Pons (tissue), 1 donor: ENCODE results near the gene NR1H2.

Experiments used
- DNase-seq: peaks from one replicate; pipeline ENCODE4 v3.0.0-alpha.2; 2016; ENCODE audit warnings: low spot score

NR1H2 gene

DNA sequence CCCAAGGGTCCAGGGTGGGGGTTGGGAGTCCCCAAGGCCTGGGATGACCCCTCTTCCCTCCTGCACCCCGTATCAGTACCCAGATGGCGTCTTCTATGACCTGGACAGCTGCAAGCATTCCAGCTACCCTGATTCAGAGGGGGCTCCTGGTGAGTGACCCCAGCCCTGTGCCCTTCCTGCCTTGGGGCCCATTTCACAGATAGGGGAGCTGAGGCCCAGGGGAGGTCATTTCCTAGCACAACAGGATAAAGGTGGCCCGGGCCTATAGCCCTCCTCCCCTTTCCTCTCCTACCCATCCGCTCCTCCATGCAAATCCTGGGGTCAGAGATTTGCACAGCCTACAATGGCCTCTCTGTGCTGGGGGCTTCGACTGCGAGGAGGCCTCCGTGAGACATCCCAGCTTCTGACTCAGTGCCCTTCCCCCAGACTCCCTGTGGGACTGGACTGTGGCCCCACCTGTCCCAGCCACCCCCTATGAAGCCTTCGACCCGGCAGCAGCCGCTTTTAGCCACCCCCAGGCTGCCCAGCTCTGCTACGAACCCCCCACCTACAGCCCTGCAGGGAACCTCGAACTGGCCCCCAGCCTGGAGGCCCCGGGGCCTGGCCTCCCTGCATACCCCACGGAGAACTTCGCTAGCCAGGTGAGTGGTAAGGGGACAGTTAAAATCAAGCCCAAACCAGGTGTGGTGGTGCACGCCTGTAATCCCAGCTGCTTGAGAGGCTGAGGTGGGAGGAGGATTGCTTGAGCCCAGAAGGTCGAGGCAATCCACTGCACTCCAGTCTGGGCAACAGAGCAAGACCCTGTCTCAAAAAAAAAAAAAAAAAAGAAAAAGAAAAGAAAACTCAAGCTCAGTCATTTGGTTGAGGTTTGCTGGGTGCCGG lies 46.4 kb downstream of the NR1H2 start:
- DNase-seq: no peak

GRCh38 chr19:50423279-50424113 lies 47.2 kb downstream of the NR1H2 start:
- no peak for DNase-seq

- DNase-seq: no peak
These were observed 49.3 kb downstream of the NR1H2 start for GRCh38 chr19:50425581-50425980.

DNA sequence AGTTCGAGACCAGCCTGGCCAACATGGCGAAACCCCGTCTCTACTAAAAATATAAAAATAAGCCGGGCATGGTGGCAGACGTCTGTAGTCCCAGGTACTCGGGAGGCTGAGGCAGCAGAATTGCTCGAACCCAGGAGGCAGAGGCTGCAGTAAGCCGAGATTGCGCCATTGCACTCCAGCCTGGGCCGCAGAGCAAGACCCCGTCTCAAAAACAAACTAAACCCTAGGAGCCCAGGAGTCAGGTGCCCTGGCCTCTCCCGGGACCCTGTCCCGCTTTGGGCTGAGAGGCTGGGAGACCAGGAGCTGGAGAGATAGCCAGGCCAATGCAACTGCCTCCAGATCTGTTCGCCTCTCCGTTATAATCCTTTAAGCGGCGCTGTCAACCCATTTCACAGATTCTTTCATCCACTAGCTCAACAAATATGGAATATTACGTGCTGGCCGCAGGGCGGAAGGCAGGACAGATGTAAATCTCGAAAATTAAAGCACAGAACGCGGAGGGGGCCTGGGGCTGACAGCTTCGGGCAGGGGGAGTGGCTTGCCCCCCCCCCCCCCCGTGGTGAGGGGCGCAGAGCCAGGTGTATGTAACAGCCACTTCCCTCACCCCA lies 51.2 kb downstream of the NR1H2 start:
- DNase-seq: no peak

- peak; percentile 70 for DNase-seq
These were observed 51.8 kb downstream of the NR1H2 start for GRCh38 chr19:50427997-50428425.

DNA sequence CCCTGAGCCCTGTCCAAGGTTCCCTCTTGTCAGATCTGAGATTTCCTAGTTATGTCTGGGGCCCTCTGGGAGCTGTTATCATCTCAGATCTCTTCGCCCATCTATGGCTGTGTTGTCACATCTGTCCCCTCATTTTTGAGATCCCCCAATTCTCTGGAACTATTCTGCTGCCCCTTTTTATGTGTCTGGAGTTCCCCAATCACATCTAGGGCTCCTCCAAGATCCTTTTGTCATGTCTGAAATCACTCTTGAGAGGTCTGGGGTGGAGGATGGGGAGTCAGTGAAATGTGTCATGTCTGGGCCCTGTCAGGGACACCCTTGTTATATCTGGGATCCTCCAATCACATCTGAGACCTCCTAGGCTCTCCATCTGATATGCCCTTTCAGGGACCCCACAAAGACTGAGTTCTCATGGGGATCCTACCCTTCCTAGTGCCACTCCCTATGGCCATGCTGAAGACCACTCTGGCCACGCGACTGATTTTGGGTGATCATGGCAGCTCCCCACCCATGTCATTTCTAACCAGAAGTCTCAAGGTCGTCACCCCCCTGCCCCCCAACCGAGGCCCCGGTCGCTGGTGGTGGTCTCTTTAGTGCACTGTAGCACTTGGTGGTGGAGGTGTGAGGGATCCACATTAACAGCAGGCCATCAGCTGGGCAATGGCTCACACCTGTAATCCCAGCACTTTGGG lies 52.7 kb downstream of the NR1H2 start:
- DNase-seq: no peak

- DNase-seq: no peak
These were observed 54.7 kb downstream of the NR1H2 start for GRCh38 chr19:50430888-50431342.

DNA sequence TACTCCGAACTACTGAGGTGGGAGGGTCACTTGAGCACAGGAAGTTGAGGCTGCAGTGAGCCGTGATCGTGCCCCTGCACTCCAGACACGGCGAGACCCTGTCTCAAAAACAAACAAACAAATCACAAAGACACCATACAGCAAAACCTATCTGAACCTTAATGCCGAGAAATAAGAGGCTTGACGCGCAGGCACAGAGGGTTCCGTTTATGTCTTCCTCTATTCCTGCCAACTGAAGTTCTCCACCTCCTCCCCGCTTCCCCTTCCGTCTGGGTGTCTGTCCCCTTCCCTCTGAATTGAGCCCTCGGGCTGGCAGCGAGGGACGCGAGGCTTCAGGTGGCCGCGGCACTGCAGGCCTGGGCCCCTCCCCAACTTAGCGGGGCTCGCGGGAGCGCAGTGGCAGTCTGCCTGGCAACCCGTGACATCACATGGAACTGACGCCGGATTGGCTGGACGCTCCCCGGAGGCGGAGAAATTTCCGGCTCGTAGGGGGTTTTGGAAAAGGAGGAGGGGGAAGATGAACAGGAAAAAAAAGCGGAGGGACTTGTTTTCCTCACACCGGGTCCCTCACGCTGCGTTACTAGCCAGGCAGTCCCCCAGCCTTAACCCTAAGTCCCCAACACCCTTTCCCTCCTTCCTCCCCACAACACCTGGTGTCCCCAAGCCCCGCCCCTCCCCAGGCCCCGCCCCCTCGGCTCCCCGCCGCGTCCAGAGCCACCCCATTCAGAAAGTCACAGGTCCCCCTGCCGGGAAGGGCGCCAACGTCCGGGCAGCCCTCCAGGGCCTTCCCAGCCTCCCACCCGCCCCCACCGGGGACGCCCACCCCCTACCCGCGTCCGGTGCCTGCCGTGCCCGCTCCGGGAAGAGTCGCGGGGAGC lies 55.3 kb downstream of the NR1H2 start:
- DNase-seq: peak; percentile 73

GRCh38 chr19:50432221-50433028 lies 56.2 kb downstream of the NR1H2 start, which contains the start of gene MYBPC2:
Gene MYBPC2 (plus strand): TSS chr19:50432892. CDS start chr19:50432954, 62 bp downstream.
- no peak for DNase-seq
